GM12801 (cell line): ENCODE results near the gene GABBR1.

Experiments
- CTCF ChIP-seq: IDR thresholded peaks from one replicate; pipeline ENCODE4 v1.5.1; 2011; ENCODE audit warnings: control low read depth; ENCODE audit not compliant: insufficient read length; ENCODE audit errors: extremely low read depth

Gene GABBR1

DNA sequence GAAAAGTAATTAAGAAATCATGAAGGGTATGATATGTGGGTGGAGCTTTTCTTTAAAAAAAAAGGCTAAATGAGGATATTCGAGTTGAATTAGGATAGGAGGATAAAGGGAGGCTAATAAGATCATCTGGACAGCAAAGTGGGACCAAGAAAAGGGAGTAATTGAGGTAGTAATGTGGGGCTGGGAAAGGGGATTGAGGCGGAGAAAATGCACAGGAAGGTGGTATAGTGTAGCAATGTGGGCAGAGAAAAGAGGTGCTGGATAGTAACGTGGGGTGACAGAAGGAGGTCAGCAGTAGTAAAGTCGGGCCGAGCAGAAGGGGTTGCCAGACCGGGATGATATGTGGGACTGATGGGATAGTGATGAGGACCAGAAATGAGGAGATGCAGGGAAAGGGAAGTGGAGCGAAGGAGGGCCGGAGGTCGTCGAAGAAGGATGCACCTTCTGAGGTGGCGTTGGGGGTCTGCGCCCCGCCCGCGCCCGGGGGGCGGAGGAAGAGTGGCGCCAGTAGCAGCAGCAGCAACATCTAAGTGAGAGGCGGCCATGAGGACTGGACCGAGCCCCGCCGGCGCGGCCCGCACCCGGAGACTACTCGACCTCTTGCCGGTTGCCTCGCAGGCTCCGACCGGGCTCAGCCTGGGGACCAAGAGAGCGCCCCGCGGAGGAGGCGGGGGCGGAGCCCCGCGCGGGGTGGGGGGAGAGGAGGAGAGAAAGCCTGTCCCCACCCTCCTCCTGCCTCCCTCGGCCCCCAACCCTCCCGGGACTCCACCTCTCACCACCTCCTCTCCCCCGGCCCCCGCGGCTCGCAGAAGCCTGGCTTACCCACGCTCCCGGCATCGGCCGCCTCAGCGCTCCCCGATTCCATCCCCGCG is 887 bp downstream of the GABBR1 start:
- TF ChIP-seq CTCF = no peak

- no peak for TF ChIP-seq CTCF
These were observed 1.7 kb downstream of the GABBR1 start for GRCh38 chr6:29631209-29631810.

- TF ChIP-seq CTCF = no peak
These were observed 2.7 kb downstream of the GABBR1 start for GRCh38 chr6:29630315-29630714.

- no peak for TF ChIP-seq CTCF
These were observed 3.4 kb downstream of the GABBR1 start for GRCh38 chr6:29629571-29629970.

DNA sequence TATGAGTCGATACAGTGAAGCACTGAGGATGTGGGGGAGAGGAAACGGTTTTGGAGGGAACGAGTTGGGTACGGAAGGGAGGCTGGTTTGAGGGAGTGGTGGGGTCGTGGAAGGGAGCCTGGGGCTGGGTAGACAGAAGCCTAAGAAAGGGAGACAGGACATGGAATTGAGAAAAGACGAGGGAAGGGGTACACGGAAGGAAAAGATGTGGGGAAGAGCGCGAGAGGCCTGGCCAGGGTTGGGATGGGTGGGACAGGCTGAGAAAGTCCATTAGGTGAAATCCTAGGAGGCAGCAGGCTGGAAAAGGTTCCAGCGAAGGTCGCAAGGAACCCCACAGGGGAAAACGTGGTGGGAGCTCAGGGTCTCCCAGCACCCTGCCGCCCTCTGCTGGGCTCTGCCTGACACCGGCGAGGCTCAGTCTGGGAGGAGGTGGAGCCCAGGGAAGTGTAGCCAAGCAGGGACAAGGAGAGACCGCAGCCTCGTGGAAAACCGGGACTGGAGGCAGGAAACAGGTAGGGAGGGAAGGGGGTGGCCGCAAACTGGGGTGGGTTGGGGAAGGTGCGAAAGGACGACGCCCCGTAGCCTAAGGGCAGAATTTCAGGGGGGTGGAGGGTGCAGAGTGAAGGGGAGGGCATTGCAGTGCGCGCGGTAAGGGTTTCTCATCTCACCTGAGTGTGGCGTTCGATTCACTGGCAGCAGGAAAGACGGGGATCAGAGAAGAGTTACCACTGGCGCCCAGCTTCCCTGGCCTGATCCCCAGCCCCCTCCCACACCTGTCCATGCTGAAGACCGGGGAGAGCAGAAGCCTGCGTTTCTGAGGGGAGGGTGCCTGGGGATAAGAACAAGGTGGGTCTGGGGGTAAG is 4.3 kb downstream of the GABBR1 start:
- no peak for TF ChIP-seq CTCF

DNA sequence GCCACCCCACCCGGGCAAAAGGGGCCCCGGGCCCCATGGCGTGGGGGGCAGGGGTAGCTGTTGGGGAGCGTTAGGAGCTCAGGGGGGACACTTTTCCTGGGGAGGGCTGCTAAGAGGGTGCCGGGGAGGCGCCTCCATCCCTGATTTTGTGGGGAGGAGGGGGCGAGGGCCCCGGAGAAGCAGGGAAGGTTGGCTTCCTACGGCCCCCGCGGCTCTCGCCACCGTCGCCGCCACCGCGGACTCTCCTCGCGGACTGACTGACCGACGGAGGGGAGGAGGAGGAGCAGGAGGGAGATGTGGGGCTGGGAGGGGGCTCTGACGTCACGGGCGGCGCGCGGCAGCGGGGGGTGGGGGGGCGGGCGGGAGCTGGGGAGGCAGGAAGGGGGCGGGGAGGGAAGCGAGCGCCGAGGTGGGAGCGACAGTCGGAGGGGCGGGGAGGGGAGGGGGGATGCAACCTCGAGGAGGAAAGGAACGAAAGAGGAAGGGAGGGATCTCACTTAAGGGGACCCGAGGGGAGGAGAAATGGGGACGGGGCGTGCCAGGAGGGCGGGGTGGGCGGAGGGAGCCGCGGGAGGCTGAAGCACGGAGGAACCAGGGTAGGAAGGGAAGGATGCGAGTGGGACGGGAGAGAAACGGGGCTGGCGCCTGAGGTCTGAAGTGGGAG is 5.1 kb downstream of the GABBR1 start:
- no peak for TF ChIP-seq CTCF
